Fibroblast of villous mesenchyme (primary cell): ENCODE data around the gene ADAMTS2. TPM values are rescaled to one million over a fixed set of nuclear protein-coding genes. Genes with fewer than 3 reads are reported as not detected.

Experiments
- DNase-seq: peaks from one replicate; pipeline ENCODE4 v3.0.0-alpha.2; 2010; ENCODE audit warnings: low read depth
- H3K4me3 ChIP-seq: 2 replicates; pipeline ENCODE4 v1.5.1; 2011; ENCODE audit warnings: low read depth, mild to moderate bottlenecking, low read length
- total RNA-seq: library from RNA; depleted of rRNA; stranded (reverse); fragments of >200 nt; gene quantifications from 2 replicates; pipeline ENCODE4 v1.2.3, GENCODE V29; 2012
- TF ChIP-seq, protein P1 (sequence below): IDR thresholded peaks from 2 replicates; pipeline ENCODE4 v1.5.1; 2012; ENCODE audit warnings: low read depth, mild to moderate bottlenecking, low read length; ENCODE audit not compliant: insufficient read depth

Gene ADAMTS2
- total RNA-seq, 1 donor = 30.2 TPM

DNA sequence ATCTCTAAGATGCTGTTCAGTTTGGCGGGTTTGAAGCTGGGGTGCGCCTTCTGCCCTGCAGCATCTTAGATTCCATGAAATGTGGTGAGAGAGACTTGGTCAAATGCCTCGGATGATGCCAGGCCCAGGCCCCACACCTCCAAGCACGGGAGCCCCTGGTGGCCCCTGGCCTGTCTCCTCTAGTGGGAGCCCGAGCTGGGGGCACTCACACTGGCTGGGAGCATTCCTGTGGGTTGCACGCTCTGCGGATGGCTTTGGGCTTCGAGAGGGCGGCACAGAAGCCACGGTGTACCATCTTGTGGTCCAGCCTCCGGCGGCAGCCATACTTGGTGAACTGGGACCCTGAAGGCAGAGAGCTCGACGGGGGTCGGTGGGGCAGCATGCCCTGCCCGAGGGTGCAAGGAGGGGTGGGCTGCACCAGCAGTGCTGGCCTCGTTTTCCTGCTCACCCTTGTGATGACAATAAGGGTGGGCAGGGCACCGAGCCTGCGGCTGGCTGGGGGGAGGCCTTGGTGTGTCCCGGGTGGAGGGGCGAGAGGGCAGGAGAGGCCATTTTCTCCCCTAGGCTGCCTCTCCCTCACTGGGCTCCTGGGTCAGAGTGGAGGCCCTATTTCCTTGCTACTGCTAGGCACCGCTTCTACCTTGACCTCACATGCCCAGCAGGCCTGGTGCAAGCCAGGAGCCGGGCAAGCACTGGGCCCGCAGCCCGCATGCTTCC, 219.3 kb downstream of the ADAMTS2 start:
- no peak for DNase-seq
- TF ChIP-seq, protein P1, sequence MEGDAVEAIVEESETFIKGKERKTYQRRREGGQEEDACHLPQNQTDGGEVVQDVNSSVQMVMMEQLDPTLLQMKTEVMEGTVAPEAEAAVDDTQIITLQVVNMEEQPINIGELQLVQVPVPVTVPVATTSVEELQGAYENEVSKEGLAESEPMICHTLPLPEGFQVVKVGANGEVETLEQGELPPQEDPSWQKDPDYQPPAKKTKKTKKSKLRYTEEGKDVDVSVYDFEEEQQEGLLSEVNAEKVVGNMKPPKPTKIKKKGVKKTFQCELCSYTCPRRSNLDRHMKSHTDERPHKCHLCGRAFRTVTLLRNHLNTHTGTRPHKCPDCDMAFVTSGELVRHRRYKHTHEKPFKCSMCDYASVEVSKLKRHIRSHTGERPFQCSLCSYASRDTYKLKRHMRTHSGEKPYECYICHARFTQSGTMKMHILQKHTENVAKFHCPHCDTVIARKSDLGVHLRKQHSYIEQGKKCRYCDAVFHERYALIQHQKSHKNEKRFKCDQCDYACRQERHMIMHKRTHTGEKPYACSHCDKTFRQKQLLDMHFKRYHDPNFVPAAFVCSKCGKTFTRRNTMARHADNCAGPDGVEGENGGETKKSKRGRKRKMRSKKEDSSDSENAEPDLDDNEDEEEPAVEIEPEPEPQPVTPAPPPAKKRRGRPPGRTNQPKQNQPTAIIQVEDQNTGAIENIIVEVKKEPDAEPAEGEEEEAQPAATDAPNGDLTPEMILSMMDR = no peak
- no peak overlapping the region for H3K4me3 ChIP-seq

DNA sequence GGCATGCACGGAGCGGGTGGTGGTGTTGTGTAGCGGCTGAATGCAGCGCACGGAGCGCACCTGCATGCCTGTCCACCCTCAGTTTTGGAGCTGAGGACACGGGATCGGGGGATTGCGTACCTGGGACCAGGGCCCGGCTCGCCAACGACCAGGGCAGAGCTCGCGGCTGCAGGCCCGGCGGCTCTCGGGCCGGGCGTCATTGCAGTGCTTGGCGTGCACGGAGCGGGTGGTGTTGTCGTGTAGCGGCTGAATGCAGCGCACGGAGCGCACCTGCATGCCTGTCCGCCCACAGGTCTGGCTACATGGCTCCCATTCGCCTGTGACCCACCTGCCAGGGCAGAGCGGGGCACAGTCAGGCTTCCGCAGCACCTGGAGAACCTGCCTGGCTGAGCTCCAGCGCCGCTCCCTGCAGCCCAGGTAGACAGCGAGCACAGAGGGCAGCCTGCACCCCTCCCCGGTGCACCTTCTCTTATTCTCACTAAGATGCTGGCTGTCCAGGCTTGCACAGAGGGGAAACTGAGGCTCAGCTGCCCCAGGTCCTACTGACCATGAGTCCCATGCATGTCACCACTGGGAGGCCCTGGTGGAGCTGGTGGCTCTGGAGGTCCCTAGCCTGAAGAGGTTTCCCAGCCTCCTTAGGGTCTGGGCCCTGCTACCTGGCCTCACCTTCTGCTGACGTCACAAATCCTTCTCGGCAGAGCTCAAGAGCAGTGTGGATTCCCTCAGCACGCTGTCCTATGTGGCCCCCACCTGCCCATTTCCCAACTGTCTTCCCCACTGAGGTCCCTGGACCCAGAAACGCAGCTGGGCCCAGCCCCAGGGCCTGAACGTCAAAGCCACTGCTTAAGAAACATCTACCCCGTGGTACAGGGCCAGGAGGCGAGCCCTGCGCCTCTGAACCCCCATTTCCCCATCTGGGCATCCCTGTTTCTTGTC, 220.1 kb downstream of the ADAMTS2 start:
- H3K4me3 ChIP-seq = no peak overlapping the region
- DNase-seq = no peak
- TF ChIP-seq, protein P1 = no peak

DNA sequence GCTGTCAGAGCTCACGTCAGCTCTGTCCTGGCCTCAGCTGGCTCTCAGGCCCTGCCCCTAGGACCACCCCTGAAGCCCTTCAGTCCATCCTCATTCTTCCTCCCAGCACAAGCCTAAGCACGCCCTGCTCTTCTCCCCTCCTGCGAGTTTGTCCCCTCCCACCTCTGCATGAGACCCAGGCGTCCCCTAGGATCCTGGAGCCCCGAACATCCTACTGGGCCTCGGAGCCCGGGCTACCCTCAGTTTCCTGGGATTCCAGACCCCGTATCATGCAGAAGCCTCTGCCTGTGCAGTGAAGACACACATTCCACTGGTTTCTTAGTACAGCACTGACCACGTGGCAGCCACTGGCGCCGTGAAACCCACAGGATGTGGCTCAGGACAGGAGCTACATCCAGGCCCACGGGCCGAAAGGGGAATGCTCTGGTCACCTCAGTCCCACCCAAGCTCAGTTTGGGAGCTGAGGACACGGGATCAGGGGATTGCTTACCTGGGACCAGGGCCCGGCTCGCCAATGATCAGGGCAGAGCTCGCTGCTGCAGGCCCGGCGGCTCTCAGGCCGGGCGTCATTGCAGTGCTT, 220.9 kb downstream of the ADAMTS2 start:
- DNase-seq = no peak
- TF ChIP-seq, protein P1 = no peak

DNA sequence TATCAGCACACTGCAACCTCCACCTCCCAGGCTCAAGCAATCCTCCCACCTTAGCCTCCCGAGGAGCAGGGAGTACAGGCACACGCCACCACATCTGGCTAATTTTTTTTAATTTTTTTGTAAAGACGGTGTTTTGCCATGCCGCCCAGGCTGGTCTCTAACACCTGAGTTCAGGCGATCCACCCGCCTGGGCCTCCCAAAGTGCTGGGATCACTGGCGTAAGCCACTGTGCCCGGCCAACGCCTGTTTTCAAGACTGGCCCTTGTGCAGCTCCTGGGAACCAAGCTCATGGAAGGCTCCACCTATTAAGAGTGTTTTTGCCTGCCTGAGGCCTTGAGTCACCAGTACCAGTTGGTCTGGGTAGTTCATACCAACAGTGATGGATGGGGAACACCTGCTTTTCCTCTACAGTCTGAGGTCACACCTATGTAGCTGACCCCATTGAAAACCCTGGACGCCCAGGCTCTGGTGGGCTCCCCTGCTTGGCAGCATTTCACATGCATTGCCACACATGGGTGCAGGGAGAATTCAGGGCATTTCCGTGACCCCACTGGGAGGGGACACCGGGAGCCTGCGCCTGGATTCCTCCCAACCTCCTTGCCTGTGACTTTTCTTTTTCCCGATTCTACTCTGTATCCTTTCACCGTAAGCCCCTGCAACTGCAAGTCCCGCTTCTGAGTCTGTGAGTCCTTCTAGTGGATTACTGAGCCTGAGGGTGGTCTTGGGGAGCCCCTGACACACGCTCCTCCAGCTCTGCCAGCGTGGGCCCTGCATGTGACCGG, 221.6 kb downstream of the ADAMTS2 start:
- no peak for DNase-seq
- H3K4me3 ChIP-seq = no peak overlapping the region
- TF ChIP-seq, protein P1 = no peak

More for the DNA sequence above, 220.9 kb downstream of the ADAMTS2 start:
- no peak overlapping the region for H3K4me3 ChIP-seq

DNA sequence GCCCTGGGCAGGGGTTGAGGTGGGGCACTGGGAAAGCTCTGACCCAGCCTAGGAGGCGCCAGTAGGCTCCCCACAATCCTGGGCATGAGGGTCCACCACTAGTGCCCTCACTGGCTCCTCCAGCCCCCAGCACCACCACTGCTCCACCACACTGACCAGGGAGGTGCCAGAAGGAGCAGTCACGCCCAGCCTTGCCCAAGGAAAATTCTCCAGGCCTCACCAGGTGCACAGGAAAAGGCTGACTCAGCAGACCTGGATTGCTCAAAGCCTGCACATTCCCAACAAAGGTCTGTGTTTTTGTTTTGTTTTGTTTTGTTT, 222.2 kb downstream of the ADAMTS2 start:
- no peak for DNase-seq
- H3K4me3 ChIP-seq = no peak overlapping the region
- TF ChIP-seq, protein P1 = no peak

DNA sequence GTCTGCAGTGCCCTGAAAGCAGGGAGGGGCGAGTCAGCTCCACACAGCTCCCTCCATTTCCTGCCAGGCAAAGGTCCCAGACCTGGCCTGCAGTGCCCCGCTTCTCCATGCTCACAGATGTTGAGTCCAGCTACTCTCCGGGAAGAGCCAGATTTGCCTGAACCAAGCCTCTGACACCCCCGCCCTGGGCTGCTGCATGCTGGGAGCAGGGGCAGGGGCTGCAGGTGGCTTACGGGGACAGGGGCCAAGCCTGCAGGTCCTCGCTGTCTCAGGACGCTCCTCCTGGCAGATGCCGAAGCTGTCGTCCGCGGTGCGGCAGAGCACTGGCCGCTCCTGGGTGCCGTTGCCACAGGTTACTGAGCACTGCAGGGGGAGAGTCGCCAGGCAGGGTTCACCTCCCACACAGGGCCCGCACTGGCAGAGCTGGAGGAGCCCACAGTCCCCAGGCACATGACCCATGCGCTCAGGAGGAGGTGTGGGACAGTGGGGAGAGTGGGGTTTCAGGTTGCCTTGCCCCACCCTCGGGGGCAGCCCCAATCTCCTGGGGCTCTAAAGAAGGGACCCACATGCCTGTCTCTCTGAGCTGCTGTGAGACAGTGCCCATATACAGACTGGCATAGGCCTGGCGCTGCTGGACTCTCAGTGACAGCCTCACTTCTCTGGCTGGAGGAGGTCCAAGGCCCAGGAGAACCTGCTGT, 222.7 kb downstream of the ADAMTS2 start:
- TF ChIP-seq, protein P1 = no peak
- H3K4me3 ChIP-seq = no peak overlapping the region
- DNase-seq = no peak
